ENCODE measurements around the gene ERMP1. TPM values are rescaled to one million over a fixed set of nuclear protein-coding genes. Genes with fewer than 3 reads are reported as not detected.

ERMP1 gene
- total and polyA plus RNA-seq, 2 donors (not counting 3 experiments of a cell fraction or from before 2014, with no cell fraction given) = 9.7 to 16.6 TPM

DNA sequence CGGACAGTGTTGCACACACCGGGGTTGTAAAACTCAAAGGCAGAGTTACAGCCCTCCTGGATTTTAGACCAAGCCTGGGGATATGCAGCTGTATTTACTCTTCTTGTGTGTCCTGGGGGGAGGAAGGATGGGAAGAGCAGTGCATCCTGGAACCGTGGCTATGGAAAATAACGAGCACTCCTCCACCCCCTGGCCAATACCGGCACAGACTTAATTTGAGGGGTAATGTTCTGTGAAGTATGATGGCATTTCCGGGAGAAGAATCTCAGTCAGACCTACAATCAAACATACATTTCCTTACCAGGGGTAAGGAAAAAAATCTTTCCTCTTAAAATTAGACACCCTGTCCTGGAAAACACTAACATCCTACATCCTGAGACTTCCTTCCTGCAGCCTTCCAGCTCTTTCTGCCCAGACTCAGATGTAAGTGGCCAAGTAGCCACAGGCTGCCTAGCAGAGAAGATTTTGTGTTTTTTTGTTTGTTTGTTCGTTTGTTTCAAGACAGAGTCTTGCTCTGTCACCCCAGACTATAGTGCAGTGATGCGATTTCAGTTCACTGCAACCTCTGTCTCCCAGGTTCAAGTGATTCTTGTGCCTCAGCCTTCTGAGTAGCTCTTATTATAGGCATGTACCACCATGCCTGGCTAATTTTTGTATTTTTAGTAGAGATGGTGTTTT lies 11.0 kb upstream of the ERMP1 start:
- CTCF ChIA-PET = interaction anchor here (1.8 to 4.0 kb wide), 3 partner anchors 11 to 211 kb away, joined by 8 to 45 read pairs (median 13); partner anchors contain the start of gene ERMP1
- DNase-seq (ENCODE audit: low read depth, low spot score) (peak; percentile 61), FAIRE-seq (no peak)
- Histone ChIP-seq H4K20me1 (replicated peaks; ENCODE audit: control insufficient read depth, extremely low read depth, insufficient read depth, low read length) (no peaks in the 10 kb centered on the region), H3K36me3 (ENCODE audit: control insufficient read depth in 2 of 2, extremely low read depth in 1 of 2, insufficient read depth in 2 of 2, low read length in 2 of 2) (no peaks in the 10 kb centered on the region), H3K79me2 (ENCODE audit: control insufficient read depth, insufficient read depth, low read length) (no peaks in the 10 kb centered on the region), H2AFZ (ENCODE audit: low read depth, low read length) (peak overlapping the region; percentile 83), H3K9me3 (replicated peaks; ENCODE audit: control insufficient read depth, insufficient read depth, low read length) (no peaks in the 10 kb centered on the region), H3K9ac (replicated peaks; ENCODE audit: extremely low read depth, insufficient read depth, low read length) (peak overlapping the region; percentile 58), H3K27me3 (ENCODE audit: control insufficient read depth in 2 of 2, insufficient read depth in 2 of 2, low read length in 2 of 2) (no peaks in the 10 kb centered on the region), H3K4me1 (ENCODE audit: control insufficient read depth, extremely low read depth, insufficient read depth, low read length) (peaks cover 39% of the 10 kb centered on the region), H3K27ac (ENCODE audit: insufficient read depth, low read depth, low read length) (peak overlapping the region; percentile 83), H3K4me3 (replicated peaks in 1 of 3; ENCODE audit: insufficient read depth in 1 of 3, low read depth in 1 of 3, low read length in 3 of 3) (peak overlapping the region in 1 of 3 experiments; percentile 26), H3K4me2 (ENCODE audit: insufficient read depth, low read length) (peak overlapping the region; percentile 81), H3K9me1 (replicated peaks; ENCODE audit: control insufficient read depth, extremely low read depth, insufficient read depth, low read length) (no peaks in the 10 kb centered on the region)
- POLR2A ChIA-PET = interaction anchor here (1.0 kb wide), 1 partner anchor 10 kb away, joined by 3 read pairs; no protein-coding TSS in a partner anchor
- intact Hi-C loops (cut with micrococcal nuclease) = loop anchor here (1.0 to 2.0 kb wide), 2 partner anchors 11 to 43 kb away; partner anchors contain the start of gene ERMP1
- dilution Hi-C loops (cut with MboI; ENCODE audit: extremely low pct_ligation_motif_present, low sequenced_read_pairs) = no loop called here
- BruUV-seq (replicated peaks) = TSS peak; percentile 56
- TF ChIP-seq POLR2A (IDR thresholded peaks at IDR 0.05; ENCODE audit: low read depth, low read length) (peak; percentile 60), POLR2AphosphoS5 (IDR thresholded peaks at IDR 0.05; ENCODE audit: insufficient read depth, low read depth, low read length) (peak; percentile 47)
- TF ChIP-seq, protein P1, sequence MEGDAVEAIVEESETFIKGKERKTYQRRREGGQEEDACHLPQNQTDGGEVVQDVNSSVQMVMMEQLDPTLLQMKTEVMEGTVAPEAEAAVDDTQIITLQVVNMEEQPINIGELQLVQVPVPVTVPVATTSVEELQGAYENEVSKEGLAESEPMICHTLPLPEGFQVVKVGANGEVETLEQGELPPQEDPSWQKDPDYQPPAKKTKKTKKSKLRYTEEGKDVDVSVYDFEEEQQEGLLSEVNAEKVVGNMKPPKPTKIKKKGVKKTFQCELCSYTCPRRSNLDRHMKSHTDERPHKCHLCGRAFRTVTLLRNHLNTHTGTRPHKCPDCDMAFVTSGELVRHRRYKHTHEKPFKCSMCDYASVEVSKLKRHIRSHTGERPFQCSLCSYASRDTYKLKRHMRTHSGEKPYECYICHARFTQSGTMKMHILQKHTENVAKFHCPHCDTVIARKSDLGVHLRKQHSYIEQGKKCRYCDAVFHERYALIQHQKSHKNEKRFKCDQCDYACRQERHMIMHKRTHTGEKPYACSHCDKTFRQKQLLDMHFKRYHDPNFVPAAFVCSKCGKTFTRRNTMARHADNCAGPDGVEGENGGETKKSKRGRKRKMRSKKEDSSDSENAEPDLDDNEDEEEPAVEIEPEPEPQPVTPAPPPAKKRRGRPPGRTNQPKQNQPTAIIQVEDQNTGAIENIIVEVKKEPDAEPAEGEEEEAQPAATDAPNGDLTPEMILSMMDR (IDR thresholded peaks at IDR 0.05; ENCODE audit: extremely low read depth in 1 of 2, insufficient read depth in 1 of 2, low read depth in 1 of 2, low read length in 2 of 2) = no peak

Measured in endothelial cell of umbilical vein (primary cell).